Measurements from ENCODE around the gene EXOC3L4. TPM values are rescaled to one million over a fixed set of nuclear protein-coding genes. Genes with fewer than 3 reads are reported as not detected.

Gene EXOC3L4
- total and polyA plus RNA-seq, 2 donors (not counting 3 experiments of a cell fraction or from before 2014, with no cell fraction given): not detected

DNA sequence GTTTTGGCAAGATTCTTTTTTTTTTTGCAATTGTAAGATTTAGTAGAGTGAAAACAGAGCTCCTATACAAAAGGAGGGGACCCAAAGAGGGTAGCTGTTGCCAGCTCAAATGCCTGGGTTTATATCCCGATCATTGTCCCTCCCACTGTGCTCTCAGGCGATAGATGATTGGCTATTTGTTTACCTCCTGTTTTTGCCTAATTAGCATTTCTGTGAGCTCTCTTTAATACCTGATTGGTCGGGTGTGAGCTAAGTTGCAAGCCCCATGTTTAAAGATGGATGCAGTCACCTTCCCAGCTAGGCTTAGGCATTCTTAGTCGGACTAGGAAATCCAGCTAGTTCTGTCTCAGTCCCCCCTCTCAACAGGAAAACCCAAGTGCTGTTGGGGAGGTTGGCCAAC is 1.9 kb downstream of the EXOC3L4 start:
- Histone ChIP-seq H3K4me2 (ENCODE audit: insufficient read depth, low read length) (no peak overlapping the region), H3K9ac (replicated peaks; ENCODE audit: extremely low read depth, insufficient read depth, low read length) (no peak overlapping the region), H2AFZ (ENCODE audit: low read depth, low read length) (no peak overlapping the region), H3K36me3 (ENCODE audit: control insufficient read depth in 2 of 2, extremely low read depth in 1 of 2, insufficient read depth in 2 of 2, low read length in 2 of 2) (no peaks in the 10 kb centered on the region), H3K9me3 (replicated peaks; ENCODE audit: control insufficient read depth, insufficient read depth, low read length) (no peaks in the 10 kb centered on the region), H4K20me1 (replicated peaks; ENCODE audit: control insufficient read depth, extremely low read depth, insufficient read depth, low read length) (no peaks in the 10 kb centered on the region), H3K4me3 (replicated peaks in 1 of 3; ENCODE audit: insufficient read depth in 1 of 3, low read depth in 1 of 3, low read length in 3 of 3) (no peak overlapping the region), H3K9me1 (replicated peaks; ENCODE audit: control insufficient read depth, extremely low read depth, insufficient read depth, low read length) (no peaks in the 10 kb centered on the region), H3K27me3 (ENCODE audit: control insufficient read depth in 2 of 2, insufficient read depth in 2 of 2, low read length in 2 of 2) (peaks cover 0 to 2% of the 10 kb centered on the region in 2 experiments), H3K4me1 (ENCODE audit: control insufficient read depth, extremely low read depth, insufficient read depth, low read length) (no peaks in the 10 kb centered on the region), H3K27ac (ENCODE audit: insufficient read depth, low read depth, low read length) (no peak overlapping the region), H3K79me2 (ENCODE audit: control insufficient read depth, insufficient read depth, low read length) (no peaks in the 10 kb centered on the region)
- DNase-seq (ENCODE audit: low read depth, low spot score) (no peak), FAIRE-seq (no peak)
- no TSS peak for BruUV-seq (replicated peaks)
- TF ChIP-seq POLR2AphosphoS5 (IDR thresholded peaks at IDR 0.05; ENCODE audit: insufficient read depth, low read depth, low read length): no peak
- no peak for TF ChIP-seq FOS (IDR thresholded peaks at IDR 0.05; ENCODE audit: borderline replicate concordance, insufficient read depth, low read length)
- TF ChIP-seq, protein P1, sequence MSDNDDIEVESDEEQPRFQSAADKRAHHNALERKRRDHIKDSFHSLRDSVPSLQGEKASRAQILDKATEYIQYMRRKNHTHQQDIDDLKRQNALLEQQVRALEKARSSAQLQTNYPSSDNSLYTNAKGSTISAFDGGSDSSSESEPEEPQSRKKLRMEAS (IDR thresholded peaks at IDR 0.05; ENCODE audit: insufficient read depth, insufficient read length): no peak
- TF ChIP-seq, protein P2, sequence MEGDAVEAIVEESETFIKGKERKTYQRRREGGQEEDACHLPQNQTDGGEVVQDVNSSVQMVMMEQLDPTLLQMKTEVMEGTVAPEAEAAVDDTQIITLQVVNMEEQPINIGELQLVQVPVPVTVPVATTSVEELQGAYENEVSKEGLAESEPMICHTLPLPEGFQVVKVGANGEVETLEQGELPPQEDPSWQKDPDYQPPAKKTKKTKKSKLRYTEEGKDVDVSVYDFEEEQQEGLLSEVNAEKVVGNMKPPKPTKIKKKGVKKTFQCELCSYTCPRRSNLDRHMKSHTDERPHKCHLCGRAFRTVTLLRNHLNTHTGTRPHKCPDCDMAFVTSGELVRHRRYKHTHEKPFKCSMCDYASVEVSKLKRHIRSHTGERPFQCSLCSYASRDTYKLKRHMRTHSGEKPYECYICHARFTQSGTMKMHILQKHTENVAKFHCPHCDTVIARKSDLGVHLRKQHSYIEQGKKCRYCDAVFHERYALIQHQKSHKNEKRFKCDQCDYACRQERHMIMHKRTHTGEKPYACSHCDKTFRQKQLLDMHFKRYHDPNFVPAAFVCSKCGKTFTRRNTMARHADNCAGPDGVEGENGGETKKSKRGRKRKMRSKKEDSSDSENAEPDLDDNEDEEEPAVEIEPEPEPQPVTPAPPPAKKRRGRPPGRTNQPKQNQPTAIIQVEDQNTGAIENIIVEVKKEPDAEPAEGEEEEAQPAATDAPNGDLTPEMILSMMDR (IDR thresholded peaks at IDR 0.05; ENCODE audit: extremely low read depth in 1 of 2, insufficient read depth in 1 of 2, low read depth in 1 of 2, low read length in 2 of 2): no peak
- TF ChIP-seq GATA2 (IDR thresholded peaks at IDR 0.05; ENCODE audit: insufficient read depth, insufficient read length, low read depth, low read length): no peak
- TF ChIP-seq EZH2 (IDR thresholded peaks at IDR 0.05; ENCODE audit: borderline replicate concordance, low read depth, low read length, severe bottlenecking): no peak
- no peak for TF ChIP-seq MYC (IDR thresholded peaks at IDR 0.05; ENCODE audit: low read depth, low read length)
- no peak for TF ChIP-seq JUN (IDR thresholded peaks at IDR 0.05; ENCODE audit: borderline replicate concordance, insufficient read depth, insufficient read length, low read depth)
- dilution Hi-C loops (cut with MboI; ENCODE audit: extremely low pct_ligation_motif_present, low sequenced_read_pairs): no loop called here
- ChIA-PET CTCF (interaction anchor here (0.8 to 3.9 kb wide), 6 partner anchors 8 to 196 kb away, joined by 3 to 67 read pairs (median 5); no protein-coding TSS in a partner anchor), POLR2A (no interaction called here)
- intact Hi-C loops (cut with micrococcal nuclease): no loop called here
